Measurements from ENCODE around the gene SCN8A. TPM values are rescaled to one million over a fixed set of nuclear protein-coding genes. Genes with fewer than 3 reads are reported as not detected.

The SCN8A gene
- polyA plus RNA-seq, 3 donors, result 0.11 to 0.49 (median 0.12) TPM

- WGBS, 3 donors, result 89 to 94% (median 92%) methylated on average over 4 of the region's 4 CpGs
- H3K27ac ChIP-seq (ENCODE audit: low read depth, low read length), result no peak overlapping the region
These were observed 155.4 kb downstream of the SCN8A start for GRCh38 chr12:51746416-51746815.

GRCh38 chr12:51748235-51748634 lies 157.2 kb downstream of the SCN8A start:
- 71 to 73% (median 72%) methylated on average over 3 of the region's 3 CpGs for WGBS, 3 donors

GRCh38 chr12:51749206-51749985 lies 158.4 kb downstream of the SCN8A start:
- H3K27ac ChIP-seq (ENCODE audit: low read depth, low read length), result no peak overlapping the region
- WGBS, 3 donors, result 83 to 93% (median 86%) methylated on average over 10 of the region's 10 CpGs

More at GRCh38 chr12:51748235-51748634, 157.2 kb downstream of the SCN8A start:
- no peak overlapping the region for H3K27ac ChIP-seq (ENCODE audit: low read depth, low read length)

GRCh38 chr12:51749986-51750317 lies 158.9 kb downstream of the SCN8A start:
- H3K27ac ChIP-seq (ENCODE audit: low read depth, low read length), result no peak overlapping the region
- WGBS, 3 donors, result 74 to 85% (median 79%) methylated on average over 1 of the region's 1 CpG

GRCh38 chr12:51751661-51752060 lies 160.6 kb downstream of the SCN8A start:
- no peak overlapping the region for H3K27ac ChIP-seq (ENCODE audit: low read depth, low read length)
- 12 to 31% (median 27%) methylated on average over 2 of the region's 2 CpGs for WGBS, 3 donors

- H3K27ac ChIP-seq (ENCODE audit: low read depth, low read length), result no peak overlapping the region
- 45 to 67% (median 58%) methylated on average over 2 of the region's 2 CpGs for WGBS, 3 donors
These were observed 161.3 kb downstream of the SCN8A start for GRCh38 chr12:51752234-51752889.

GRCh38 chr12:51753980-51754675 lies 163.1 kb downstream of the SCN8A start:
- no peak overlapping the region for H3K27ac ChIP-seq (ENCODE audit: low read depth, low read length)

- no peak overlapping the region for H3K27ac ChIP-seq (ENCODE audit: low read depth, low read length)
- WGBS, 3 donors, result 86 to 90% (median 86%) methylated on average over 2 of the region's 2 CpGs
These were observed 164.2 kb downstream of the SCN8A start for GRCh38 chr12:51755251-51755650.

- no peak overlapping the region for H3K27ac ChIP-seq (ENCODE audit: low read depth, low read length)
These were observed 168.1 kb downstream of the SCN8A start for GRCh38 chr12:51759175-51759574.

GRCh38 chr12:51759695-51760094 lies 168.7 kb downstream of the SCN8A start:
- H3K27ac ChIP-seq (ENCODE audit: low read depth, low read length), result no peak overlapping the region

GRCh38 chr12:51760231-51760630 lies 169.2 kb downstream of the SCN8A start:
- WGBS, 3 donors, result 78 to 98% (median 97%) methylated on average over 1 of the region's 1 CpG
- no peak overlapping the region for H3K27ac ChIP-seq (ENCODE audit: low read depth, low read length)

GRCh38 chr12:51763743-51764142 lies 172.7 kb downstream of the SCN8A start:
- no peak overlapping the region for H3K27ac ChIP-seq (ENCODE audit: low read depth, low read length)

GRCh38 chr12:51766067-51766676 lies 175.1 kb downstream of the SCN8A start:
- WGBS, 3 donors, result 87 to 94% (median 93%) methylated on average over 6 of the region's 6 CpGs
- H3K27ac ChIP-seq (ENCODE audit: low read depth, low read length), result no peak overlapping the region

- 69 to 90% (median 83%) methylated on average over 1 of the region's 1 CpG for WGBS, 3 donors
- H3K27ac ChIP-seq (ENCODE audit: low read depth, low read length), result no peak overlapping the region
These were observed 180.0 kb downstream of the SCN8A start for GRCh38 chr12:51771008-51771407.

GRCh38 chr12:51773145-51773869 lies 182.3 kb downstream of the SCN8A start:
- no peak overlapping the region for H3K27ac ChIP-seq (ENCODE audit: low read depth, low read length)
- WGBS, 3 donors, result 97 to 100% (median 100%) methylated on average over 2 of the region's 2 CpGs

GRCh38 chr12:51774933-51775332 lies 183.9 kb downstream of the SCN8A start:
- no peak overlapping the region for H3K27ac ChIP-seq (ENCODE audit: low read depth, low read length)
- 80 to 85% (median 83%) methylated on average over 2 of the region's 2 CpGs for WGBS, 3 donors

GRCh38 chr12:51777457-51777856 lies 186.4 kb downstream of the SCN8A start:
- 53 to 63% (median 62%) methylated on average over 2 of the region's 2 CpGs for WGBS, 3 donors

GRCh38 chr12:51777973-51778372 lies 186.9 kb downstream of the SCN8A start:
- 87 to 95% (median 88%) methylated on average over 3 of the region's 3 CpGs for WGBS, 3 donors
- H3K27ac ChIP-seq (ENCODE audit: low read depth, low read length), result no peak overlapping the region

More at GRCh38 chr12:51777457-51777856, 186.4 kb downstream of the SCN8A start:
- no peak overlapping the region for H3K27ac ChIP-seq (ENCODE audit: low read depth, low read length)

GRCh38 chr12:51779876-51780275 lies 188.8 kb downstream of the SCN8A start:
- WGBS, 3 donors, result 82 to 95% (median 84%) methylated on average over 5 of the region's 5 CpGs
- H3K27ac ChIP-seq (ENCODE audit: low read depth, low read length), result no peak overlapping the region

Measured in adipose tissue (tissue), 3 donors.